Vagina (tissue), 2 donors: Measurements from ENCODE around the gene TUBA3E. TPM values are rescaled to one million over a fixed set of nuclear protein-coding genes. Genes with fewer than 3 reads are reported as not detected.
"Not testable (repeated sequence)": the region's sequence is repeated elsewhere in the genome, so short reads cannot be mapped to it uniquely, and the experiment has no call there.

Experiments used
- DNase-seq, 2 donors: peaks; one replicate each; pipeline ENCODE4 v3.0.0-alpha.2; 2017; ENCODE audit errors: extremely low spot score in 2 of 2
- H3K27ac ChIP-seq: fragments of 200-600 bp; sonication (generic); one replicate; pipeline ENCODE4 v1.5.1; 2019
- H3K27me3 ChIP-seq: fragments of 200-600 bp; sonication (generic); one replicate; pipeline ENCODE4 v1.5.1; 2019
- H3K36me3 ChIP-seq, 2 donors: fragments of 200-600 bp; sonication (generic); one replicate each; pipeline ENCODE4 v1.5.1; 2017 to 2019
- H3K4me1 ChIP-seq: fragments of 200-600 bp; sonication (generic); one replicate; pipeline ENCODE4 v1.5.1; 2019
- H3K4me3 ChIP-seq, 2 donors: fragments of 200-600 bp; sonication (generic); 1 replicate in 1 of 2; 2 replicates in 1 of 2; pipeline ENCODE4 v1.5.1; 2016 to 2019
- H3K9me3 ChIP-seq: fragments of 200-600 bp; sonication (generic); one replicate; pipeline ENCODE4 v1.5.1; 2019
- CTCF ChIP-seq, 3 experiments: fragments of 450-650 bp in 2 of 3; fragments of 200-600 bp in 1 of 3; sonication (generic) in 1 of 3; IDR thresholded peaks; one replicate each; pipeline ENCODE4 v1.5.1; 2017 to 2019; ENCODE audit warnings: antibody characterized with exemption in 3 of 3, mild to moderate bottlenecking in 2 of 3, moderate library complexity in 2 of 3
- POLR2A ChIP-seq, 2 donors: fragments of 450-650 bp; IDR thresholded peaks; one replicate each; pipeline ENCODE4 v1.6.1; 2017; ENCODE audit warnings: antibody characterized with exemption in 2 of 2, mild to moderate bottlenecking in 2 of 2, moderate library complexity in 2 of 2
- POLR2AphosphoS5 ChIP-seq, 2 donors: sonication (generic); formaldehyde crosslinking; IDR thresholded peaks; one replicate each; pipeline ENCODE4 v1.9.0; 2017; ENCODE audit warnings: antibody characterized with exemption in 2 of 2, mild to moderate bottlenecking in 2 of 2, low read depth in 1 of 2; ENCODE audit not compliant: insufficient read depth in 1 of 2
- intact Hi-C: fragments of 100-400 bp; cut with DNase I; formaldehyde crosslinking; loops from one replicate; pipeline ENCODE4 v1.15.1; 2023
- total RNA-seq: library from RNA; depleted of rRNA; stranded (reverse); fragments of >200 nt; gene quantifications from one replicate; pipeline ENCODE4 v1.2.3, GENCODE V29; 2016

The TUBA3E gene
- total RNA-seq, 1 donor from 2014 or later = not detected

GRCh38 chr2:130158631-130159030 is 39.6 kb downstream of the TUBA3E start:
- Histone ChIP-seq H3K9me3 (no peaks in the 10 kb centered on the region), H3K4me3 (no peak overlapping the region), H3K4me1 (no peaks in the 10 kb centered on the region), H3K27ac (no peak overlapping the region), H3K27me3 (no peaks in the 10 kb centered on the region), H3K36me3 (peaks cover 0 to 18% of the 10 kb centered on the region in 2 donors)
- intact Hi-C loops = no loop called here
- no peak for TF ChIP-seq POLR2AphosphoS5 (IDR thresholded peaks at IDR 0.05; ENCODE audit: insufficient read depth in 1 of 2, low read depth in 1 of 2)
- no peak for TF ChIP-seq POLR2A (IDR thresholded peaks at IDR 0.05)
- TF ChIP-seq CTCF (IDR thresholded peaks at IDR 0.05) = no peak
- no peak for DNase-seq

- H3K27ac ChIP-seq, DNase-seq, intact Hi-C loops, H3K27me3 ChIP-seq, H3K4me1 ChIP-seq, H3K9me3 ChIP-seq, H3K4me3 ChIP-seq: not testable (repeated sequence)
- H3K36me3 ChIP-seq = peaks cover 0 to 21% of the 10 kb centered on the region in 2 donors
These were observed 40.3 kb downstream of the TUBA3E start for GRCh38 chr2:130157825-130158514.

GRCh38 chr2:130157354-130157753 is 40.9 kb downstream of the TUBA3E start:
- H3K27me3 ChIP-seq, H3K4me3 ChIP-seq, H3K4me1 ChIP-seq, H3K27ac ChIP-seq, H3K9me3 ChIP-seq, intact Hi-C loops, DNase-seq: not testable (repeated sequence)
- H3K36me3 ChIP-seq = peaks cover 0 to 24% of the 10 kb centered on the region in 2 donors

GRCh38 chr2:130156624-130157004 is 41.6 kb downstream of the TUBA3E start:
- intact Hi-C loops = no loop called here

GRCh38 chr2:130155956-130156623 is 42.1 kb downstream of the TUBA3E start:
- DNase-seq, H3K27me3 ChIP-seq, H3K4me3 ChIP-seq, H3K27ac ChIP-seq, H3K9me3 ChIP-seq, intact Hi-C loops, H3K4me1 ChIP-seq: not testable (repeated sequence)
- H3K36me3 ChIP-seq = peaks cover 0 to 25% of the 10 kb centered on the region in 2 donors
- TF ChIP-seq CTCF (IDR thresholded peaks at IDR 0.05) = peak in 1 of 3 experiments; percentile 23

More at GRCh38 chr2:130156624-130157004, 41.6 kb downstream of the TUBA3E start:
- Histone ChIP-seq H3K4me3 (no peak overlapping the region), H3K27me3 (no peaks in the 10 kb centered on the region), H3K4me1 (no peaks in the 10 kb centered on the region), H3K9me3 (no peaks in the 10 kb centered on the region), H3K27ac (no peak overlapping the region), H3K36me3 (peaks cover 0 to 28% of the 10 kb centered on the region in 2 donors)
- no peak for DNase-seq
- TF ChIP-seq POLR2A (IDR thresholded peaks at IDR 0.05) = no peak
- no peak for TF ChIP-seq POLR2AphosphoS5 (IDR thresholded peaks at IDR 0.05; ENCODE audit: insufficient read depth in 1 of 2, low read depth in 1 of 2)
- no peak for TF ChIP-seq CTCF (IDR thresholded peaks at IDR 0.05)
